Measurements from ENCODE around the gene MS4A2. TPM values are rescaled to one million over a fixed set of nuclear protein-coding genes. Genes with fewer than 3 reads are reported as not detected.
"Not testable (repeated sequence)": the region's sequence is repeated elsewhere in the genome, so short reads cannot be mapped to it uniquely, and the experiment has no call there.

The MS4A2 gene
- total RNA-seq, 1 experiment from 2014 or later = not detected

DNA sequence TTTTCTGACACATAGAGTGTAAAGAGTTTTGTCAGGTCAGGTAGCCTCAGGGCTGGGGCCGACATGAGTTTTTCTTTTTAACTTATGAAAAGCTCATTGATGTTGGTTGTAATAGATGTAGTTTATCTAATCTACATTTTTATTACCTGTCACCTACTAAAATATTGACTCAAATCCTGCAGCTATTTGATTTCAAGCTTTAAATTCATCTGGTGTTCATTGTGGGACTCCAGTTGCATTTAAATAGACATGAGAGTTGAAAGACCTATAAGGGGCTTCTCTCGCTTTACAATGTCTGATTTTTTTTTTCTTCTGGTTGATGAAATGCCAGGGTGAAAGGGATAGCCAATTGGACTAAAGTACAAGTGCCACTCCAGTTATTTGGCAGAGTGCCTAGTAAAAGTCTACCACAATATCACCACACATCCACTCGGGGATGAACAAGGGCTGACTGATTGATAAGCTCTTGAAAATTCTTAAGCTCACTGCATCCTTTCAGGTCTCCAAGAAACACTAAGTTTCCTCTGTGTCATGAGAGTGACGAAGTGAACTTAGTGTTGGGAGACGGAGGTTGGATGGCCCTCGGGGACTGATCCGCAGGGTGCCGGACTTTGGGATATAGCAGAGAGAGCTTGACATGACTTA lies 16.1 kb downstream of the MS4A2 start:
- DNase-seq (ENCODE audit: low read depth, low spot score); BruUV-seq (replicated peaks); POLR2A ChIA-PET; CTCF ChIA-PET; H3K4me1 ChIP-seq (ENCODE audit: control insufficient read depth, insufficient read depth, low read length); intact Hi-C loops (cut with micrococcal nuclease; ENCODE audit: unreplicated experiment); H3K36me3 ChIP-seq (ENCODE audit: control insufficient read depth, insufficient read depth, low read length); H3K27ac ChIP-seq (ENCODE audit: low read length); H3K4me3 ChIP-seq (ENCODE audit: low read depth in 2 of 2, low read length in 2 of 2); in situ Hi-C loops (cut with HindIII; ENCODE audit: low pct_unique_long_range_greater_than_20kb, low sequenced_read_pairs); H3K9me3 ChIP-seq (ENCODE audit: control insufficient read depth, insufficient read depth, low read depth, low read length); ATAC-seq; H3K27me3 ChIP-seq (ENCODE audit: control insufficient read depth, insufficient read depth, low read length): not testable (repeated sequence)

DNA sequence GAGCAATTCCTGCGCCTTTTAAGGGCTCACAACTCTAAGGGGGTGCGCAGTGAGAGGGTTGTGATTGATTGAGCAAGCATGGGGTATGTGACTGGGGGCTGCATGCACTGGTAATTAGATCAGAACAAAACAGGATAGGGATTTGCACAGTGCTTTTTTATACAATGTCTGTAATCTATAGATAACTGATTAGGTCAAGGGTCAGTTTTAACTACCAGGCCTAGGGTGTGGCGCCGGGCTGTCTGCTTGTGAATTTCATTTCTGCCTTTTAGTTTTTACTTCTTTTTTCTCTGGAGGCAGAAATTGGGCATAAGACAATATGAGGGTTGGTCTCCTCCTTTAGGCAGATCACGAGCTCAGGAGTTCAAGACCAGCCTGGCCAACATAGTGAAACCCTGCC lies 20.2 kb downstream of the MS4A2 start:
- BruUV-seq (replicated peaks); intact Hi-C loops (cut with micrococcal nuclease; ENCODE audit: unreplicated experiment); CTCF ChIA-PET; H3K36me3 ChIP-seq (ENCODE audit: control insufficient read depth, insufficient read depth, low read length); H3K4me3 ChIP-seq (ENCODE audit: low read depth in 2 of 2, low read length in 2 of 2); POLR2A ChIA-PET; H3K4me1 ChIP-seq (ENCODE audit: control insufficient read depth, insufficient read depth, low read length); H3K27me3 ChIP-seq (ENCODE audit: control insufficient read depth, insufficient read depth, low read length); H3K9me3 ChIP-seq (ENCODE audit: control insufficient read depth, insufficient read depth, low read depth, low read length); in situ Hi-C loops (cut with HindIII; ENCODE audit: low pct_unique_long_range_greater_than_20kb, low sequenced_read_pairs); DNase-seq (ENCODE audit: low read depth, low spot score); H3K27ac ChIP-seq (ENCODE audit: low read length); ATAC-seq: not testable (repeated sequence)

DNA sequence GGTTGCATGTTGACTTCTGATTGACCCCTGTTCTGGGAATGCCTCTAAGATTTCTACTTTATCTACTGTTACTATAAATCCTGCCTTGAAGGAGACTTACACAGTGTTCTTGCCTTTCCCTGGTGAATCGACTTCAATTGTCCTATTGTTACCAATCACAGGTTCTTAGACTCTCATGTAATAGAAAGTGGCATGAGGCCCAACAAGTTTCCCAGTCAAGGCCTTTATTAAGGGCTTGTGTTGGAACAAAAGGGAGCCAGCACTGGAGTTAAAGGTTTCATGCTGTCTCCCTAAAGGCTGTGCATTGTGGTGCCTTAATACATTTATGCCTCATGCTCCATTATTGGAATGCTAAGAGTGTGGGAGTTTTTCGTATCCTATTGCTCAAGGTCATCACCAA lies 23.3 kb downstream of the MS4A2 start:
- ChIA-PET CTCF (no interaction called here), POLR2A (no interaction called here)
- H3K27ac ChIP-seq (ENCODE audit: low read length) = no peak overlapping the region
- H3K4me1 ChIP-seq (ENCODE audit: control insufficient read depth, insufficient read depth, low read length) = no peaks in the 10 kb centered on the region
- BruUV-seq (replicated peaks) = no TSS peak
- in situ Hi-C loops (cut with HindIII; ENCODE audit: low pct_unique_long_range_greater_than_20kb, low sequenced_read_pairs) = no loop called here
- intact Hi-C loops (cut with micrococcal nuclease; ENCODE audit: unreplicated experiment) = no loop called here
- H3K27me3 ChIP-seq (ENCODE audit: control insufficient read depth, insufficient read depth, low read length) = no peaks in the 10 kb centered on the region; the same call in 1 of the 2 replicates
- ATAC-seq (no peak), DNase-seq (ENCODE audit: low read depth, low spot score) (no peak)
- H3K4me3 ChIP-seq (ENCODE audit: low read depth in 2 of 2, low read length in 2 of 2) = no peak overlapping the region
- no peak for TF ChIP-seq POLR2AphosphoS5 (IDR thresholded peaks at IDR 0.05; ENCODE audit: low read depth, low read length)
- no peaks in the 10 kb centered on the region for H3K36me3 ChIP-seq (ENCODE audit: control insufficient read depth, insufficient read depth, low read length)
- H3K9me3 ChIP-seq (ENCODE audit: control insufficient read depth, insufficient read depth, low read depth, low read length) = no peaks in the 10 kb centered on the region

DNA sequence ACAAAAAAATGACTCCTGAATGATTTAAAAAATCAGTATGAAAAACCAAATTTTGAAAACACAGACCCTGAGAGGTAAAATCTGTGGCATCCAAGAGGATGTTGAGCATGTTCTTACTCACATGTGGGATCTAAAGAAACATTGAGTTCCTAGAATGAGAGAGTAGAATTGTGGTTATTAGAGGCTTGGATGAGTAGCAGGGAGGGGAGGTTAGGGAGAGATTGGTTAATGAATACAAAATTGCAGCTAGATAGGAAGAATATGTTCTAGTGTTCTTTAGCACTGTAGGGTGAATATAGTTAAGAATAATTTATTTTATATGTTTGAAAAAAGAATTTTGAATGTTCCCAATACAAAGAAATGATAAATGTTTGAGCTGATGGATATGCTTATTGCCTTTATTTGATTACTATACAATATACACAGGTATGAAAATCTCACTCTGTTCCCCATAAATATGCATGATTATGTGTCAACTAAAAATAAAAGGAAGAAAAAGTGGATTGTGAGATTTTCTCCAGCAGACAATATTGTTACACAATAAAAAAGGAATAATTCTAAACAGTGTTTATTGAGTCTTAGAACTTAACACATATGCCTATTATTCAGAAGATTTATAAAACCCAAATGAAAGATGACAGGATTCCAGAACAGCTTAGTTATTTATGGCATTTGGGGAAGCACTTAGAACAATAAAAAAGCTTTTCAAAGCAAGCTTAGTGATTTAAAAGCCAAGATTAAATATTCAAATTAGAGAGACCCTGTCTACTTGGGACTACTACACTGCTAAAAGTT lies 28.7 kb downstream of the MS4A2 start:
- H3K4me3 ChIP-seq (ENCODE audit: low read depth in 2 of 2, low read length in 2 of 2) = no peak overlapping the region
- H3K27ac ChIP-seq (ENCODE audit: low read length) = no peak overlapping the region
- no peaks in the 10 kb centered on the region for H3K4me1 ChIP-seq (ENCODE audit: control insufficient read depth, insufficient read depth, low read length)
- no peaks in the 10 kb centered on the region for H3K36me3 ChIP-seq (ENCODE audit: control insufficient read depth, insufficient read depth, low read length)
- POLR2A ChIA-PET = no interaction called here
- no peak for ATAC-seq
- no peak for DNase-seq (ENCODE audit: low read depth, low spot score)
- TF ChIP-seq, protein P1, sequence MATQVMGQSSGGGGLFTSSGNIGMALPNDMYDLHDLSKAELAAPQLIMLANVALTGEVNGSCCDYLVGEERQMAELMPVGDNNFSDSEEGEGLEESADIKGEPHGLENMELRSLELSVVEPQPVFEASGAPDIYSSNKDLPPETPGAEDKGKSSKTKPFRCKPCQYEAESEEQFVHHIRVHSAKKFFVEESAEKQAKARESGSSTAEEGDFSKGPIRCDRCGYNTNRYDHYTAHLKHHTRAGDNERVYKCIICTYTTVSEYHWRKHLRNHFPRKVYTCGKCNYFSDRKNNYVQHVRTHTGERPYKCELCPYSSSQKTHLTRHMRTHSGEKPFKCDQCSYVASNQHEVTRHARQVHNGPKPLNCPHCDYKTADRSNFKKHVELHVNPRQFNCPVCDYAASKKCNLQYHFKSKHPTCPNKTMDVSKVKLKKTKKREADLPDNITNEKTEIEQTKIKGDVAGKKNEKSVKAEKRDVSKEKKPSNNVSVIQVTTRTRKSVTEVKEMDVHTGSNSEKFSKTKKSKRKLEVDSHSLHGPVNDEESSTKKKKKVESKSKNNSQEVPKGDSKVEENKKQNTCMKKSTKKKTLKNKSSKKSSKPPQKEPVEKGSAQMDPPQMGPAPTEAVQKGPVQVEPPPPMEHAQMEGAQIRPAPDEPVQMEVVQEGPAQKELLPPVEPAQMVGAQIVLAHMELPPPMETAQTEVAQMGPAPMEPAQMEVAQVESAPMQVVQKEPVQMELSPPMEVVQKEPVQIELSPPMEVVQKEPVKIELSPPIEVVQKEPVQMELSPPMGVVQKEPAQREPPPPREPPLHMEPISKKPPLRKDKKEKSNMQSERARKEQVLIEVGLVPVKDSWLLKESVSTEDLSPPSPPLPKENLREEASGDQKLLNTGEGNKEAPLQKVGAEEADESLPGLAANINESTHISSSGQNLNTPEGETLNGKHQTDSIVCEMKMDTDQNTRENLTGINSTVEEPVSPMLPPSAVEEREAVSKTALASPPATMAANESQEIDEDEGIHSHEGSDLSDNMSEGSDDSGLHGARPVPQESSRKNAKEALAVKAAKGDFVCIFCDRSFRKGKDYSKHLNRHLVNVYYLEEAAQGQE (IDR thresholded peaks at IDR 0.05; ENCODE audit: insufficient read depth in 1 of 2, low read depth in 2 of 2, low read length in 1 of 2) = no peak
- TF ChIP-seq SIN3A (IDR thresholded peaks at IDR 0.05; ENCODE audit: borderline replicate concordance, insufficient read depth, low read depth, low read length) = no peak
- TF ChIP-seq, protein P2, sequence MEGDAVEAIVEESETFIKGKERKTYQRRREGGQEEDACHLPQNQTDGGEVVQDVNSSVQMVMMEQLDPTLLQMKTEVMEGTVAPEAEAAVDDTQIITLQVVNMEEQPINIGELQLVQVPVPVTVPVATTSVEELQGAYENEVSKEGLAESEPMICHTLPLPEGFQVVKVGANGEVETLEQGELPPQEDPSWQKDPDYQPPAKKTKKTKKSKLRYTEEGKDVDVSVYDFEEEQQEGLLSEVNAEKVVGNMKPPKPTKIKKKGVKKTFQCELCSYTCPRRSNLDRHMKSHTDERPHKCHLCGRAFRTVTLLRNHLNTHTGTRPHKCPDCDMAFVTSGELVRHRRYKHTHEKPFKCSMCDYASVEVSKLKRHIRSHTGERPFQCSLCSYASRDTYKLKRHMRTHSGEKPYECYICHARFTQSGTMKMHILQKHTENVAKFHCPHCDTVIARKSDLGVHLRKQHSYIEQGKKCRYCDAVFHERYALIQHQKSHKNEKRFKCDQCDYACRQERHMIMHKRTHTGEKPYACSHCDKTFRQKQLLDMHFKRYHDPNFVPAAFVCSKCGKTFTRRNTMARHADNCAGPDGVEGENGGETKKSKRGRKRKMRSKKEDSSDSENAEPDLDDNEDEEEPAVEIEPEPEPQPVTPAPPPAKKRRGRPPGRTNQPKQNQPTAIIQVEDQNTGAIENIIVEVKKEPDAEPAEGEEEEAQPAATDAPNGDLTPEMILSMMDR (IDR thresholded peaks at IDR 0.05) = no peak
- TF ChIP-seq TCF7L2 (IDR thresholded peaks at IDR 0.05; ENCODE audit: low read depth, low read length) = no peak
- no peak for TF ChIP-seq POLR2AphosphoS5 (IDR thresholded peaks at IDR 0.05; ENCODE audit: low read depth, low read length)
- no peaks in the 10 kb centered on the region for H3K9me3 ChIP-seq (ENCODE audit: control insufficient read depth, insufficient read depth, low read depth, low read length)
- intact Hi-C loops (cut with micrococcal nuclease; ENCODE audit: unreplicated experiment) = no loop called here
- no peaks in the 10 kb centered on the region for H3K27me3 ChIP-seq (ENCODE audit: control insufficient read depth, insufficient read depth, low read length)
- CTCF ChIA-PET = no interaction called here
- no TSS peak for BruUV-seq (replicated peaks)
- in situ Hi-C loops (cut with HindIII; ENCODE audit: low pct_unique_long_range_greater_than_20kb, low sequenced_read_pairs) = no loop called here

Data from Panc1 (cell line).